K562 (cell line): ENCODE data around the gene NTPCR. TPM values are rescaled to one million over a fixed set of nuclear protein-coding genes. Genes with fewer than 3 reads are reported as not detected.

Experiments
- ATAC-seq: fragments of 200-7000 bp; cut with Tn5 transposase; 3 replicates; pipeline ENCODE4 v1.9.1; 2020; ENCODE audit warnings: moderate library complexity
- BruUV-seq: library from RNA; stranded (reverse); fragments of 400-500 nt; replicated peaks from 2 replicates; lab custom pipeline; 2021; lab: Mats Ljungman, UMichigan
- CTCF ChIA-PET: fragments of 300-600 bp; formaldehyde crosslinking; extraction: SDS; loops from one replicate; lab custom pipeline; 2021; ENCODE audit warnings: low intra/inter-chr PET ratio; lab: Yijun Ruan, JAX
- POLR2A ChIA-PET: fragments of 300-600, 350-650 bp; sonication (Branson Sonifier 250); formaldehyde crosslinking; extraction: SDS; loops from one replicate; lab custom pipeline; 2021; ENCODE audit warnings: antibody characterized with exemption, inconsistent platforms; lab: Yijun Ruan, JAX
- DNase-seq, 4 experiments: peaks; one replicate each; pipeline versions ENCODE4 v3.0.0 to v3.0.0-alpha.2; 2011 to 2018; ENCODE audit warnings: low spot score in 3 of 4, mixed read lengths in 3 of 4; ENCODE audit errors: extremely low read depth in 1 of 4
- FAIRE-seq: peaks from 2 replicates; lab custom pipeline; 2011; peaks lifted over from hg19 to GRCh38; lab: Jason Lieb, UNC
- H2AFZ ChIP-seq: 2 replicates; pipeline ENCODE4 v1.6.0; 2011; ENCODE audit warnings: low read depth, low read length, control low read depth, inconsistent platforms
- H3K27ac ChIP-seq: fragments of 200-600 bp; 3 replicates; pipeline ENCODE4 v1.8.0; 2011; ENCODE audit warnings: low read depth, mild to moderate bottlenecking, control low read depth, inconsistent platforms, low read length, moderate library complexity, mixed read lengths; ENCODE audit errors: extremely low read depth
- H3K27me3 ChIP-seq, 2 experiments: fragments of 300-600 bp in 1 of 2; 2 replicates in 1 of 2; 3 replicates in 1 of 2; pipeline versions ENCODE4 v1.6.0 to v1.8.0; 2011; ENCODE audit warnings: inconsistent platforms in 2 of 2, low read length in 2 of 2, mild to moderate bottlenecking in 1 of 2, mixed read lengths in 1 of 2, moderate library complexity in 1 of 2; ENCODE audit not compliant: control insufficient read depth in 2 of 2, insufficient read depth in 2 of 2
- H3K36me3 ChIP-seq: fragments of 300-600 bp; 3 replicates; pipeline ENCODE4 v1.8.0; 2011; ENCODE audit warnings: mild to moderate bottlenecking, low read length, inconsistent platforms; ENCODE audit not compliant: control insufficient read depth, insufficient read depth
- H3K4me1 ChIP-seq, 2 experiments: fragments of 200-600 bp in 1 of 2; replicated peaks in 1 of 2; 2 replicates in 1 of 2; 3 replicates in 1 of 2; pipeline versions ENCODE4 v1.5.1 to v1.8.0; 2011; ENCODE audit warnings: inconsistent platforms in 2 of 2, low read length in 2 of 2, mild to moderate bottlenecking in 1 of 2, mixed read lengths in 1 of 2, moderate library complexity in 1 of 2; ENCODE audit not compliant: control insufficient read depth in 2 of 2, insufficient read depth in 2 of 2
- H3K4me2 ChIP-seq: 2 replicates; pipeline ENCODE4 v1.6.1; 2011; ENCODE audit warnings: low read length, control low read depth, inconsistent platforms, mixed read lengths; ENCODE audit not compliant: insufficient read depth
- H3K4me3 ChIP-seq: fragments of 200-600 bp; sonication (generic), shearing (Covaris generic); 2 replicates; pipeline ENCODE4 v1.5.1; 2016; ENCODE audit warnings: control low read depth, inconsistent platforms
- H3K79me2 ChIP-seq: fragments of 200-600 bp; 3 replicates; pipeline ENCODE4 v1.8.0; 2011; ENCODE audit warnings: low read length, inconsistent platforms; ENCODE audit not compliant: control insufficient read depth, insufficient read depth
- H3K9ac ChIP-seq, 2 experiments: 2 replicates each; pipeline versions ENCODE4 v1.6.0 to v1.6.1; 2011; ENCODE audit warnings: low read depth in 2 of 2, low read length in 2 of 2, control low read depth in 1 of 2, inconsistent platforms in 1 of 2, mild to moderate bottlenecking in 1 of 2, mixed read lengths in 1 of 2; ENCODE audit not compliant: insufficient read depth in 1 of 2
- H3K9me1 ChIP-seq: one replicate; pipeline ENCODE4 v1.6.0; 2011; ENCODE audit warnings: inconsistent platforms, mild to moderate bottlenecking, low read length, moderate library complexity; ENCODE audit not compliant: control insufficient read depth, insufficient read depth
- H3K9me3 ChIP-seq: replicated peaks from 2 replicates; pipeline ENCODE4 v1.5.1; 2011; ENCODE audit warnings: low read depth, low read length, inconsistent platforms; ENCODE audit not compliant: control insufficient read depth, insufficient read depth
- H4K20me1 ChIP-seq: replicated peaks from 2 replicates; pipeline ENCODE4 v1.6.1; 2011; ENCODE audit warnings: low read length, inconsistent platforms, mixed read lengths; ENCODE audit not compliant: control insufficient read depth, insufficient read depth
- E2F4 ChIP-seq: sonication (generic); formaldehyde crosslinking; IDR thresholded peaks from 2 replicates; pipeline ENCODE4 v1.8.0; 2022; ENCODE audit warnings: mild to moderate bottlenecking, low read depth, missing genetic modification reagents
- GATAD2B ChIP-seq: fragments of 450-650 bp; IDR thresholded peaks from 2 replicates; pipeline ENCODE4 v1.6.1; 2017; ENCODE audit warnings: mild to moderate bottlenecking, borderline replicate concordance
- HMGN3 ChIP-seq: IDR thresholded peaks from 2 replicates; pipeline ENCODE4 v1.6.1; 2011; ENCODE audit warnings: borderline replicate concordance, low read depth, mild to moderate bottlenecking, mixed read lengths, low read length; ENCODE audit not compliant: insufficient read length; ENCODE audit errors: extremely low read depth
- ILK ChIP-seq: fragments of 450-650 bp; IDR thresholded peaks from 2 replicates; pipeline ENCODE4 v1.6.1; 2016; ENCODE audit warnings: missing genetic modification characterization, low read depth, mild to moderate bottlenecking, missing compliant biosample characterization, moderate library complexity, borderline replicate concordance
- IRF9 ChIP-seq: fragments of 450-650 bp; IDR thresholded peaks from 2 replicates; pipeline ENCODE4 v1.6.1; 2016; ENCODE audit warnings: missing biosample characterization, missing genetic modification characterization
- NFIC ChIP-seq: fragments of 450-650 bp; IDR thresholded peaks from 2 replicates; pipeline ENCODE4 v1.6.1; 2017; ENCODE audit warnings: mild to moderate bottlenecking, inconsistent platforms
- PYGO2 ChIP-seq: fragments of 450-650 bp; IDR thresholded peaks from 2 replicates; pipeline ENCODE4 v1.6.1; 2016; ENCODE audit warnings: mild to moderate bottlenecking, missing genetic modification characterization, moderate library complexity, missing compliant biosample characterization
- SIN3A ChIP-seq, 2 experiments: fragments of 150-350 bp in 1 of 2; IDR thresholded peaks; 2 replicates each; pipeline ENCODE4 v1.6.1; 2011 to 2016; ENCODE audit warnings: borderline replicate concordance in 2 of 2, low read depth in 2 of 2, low read length in 2 of 2, mild to moderate bottlenecking in 2 of 2, moderate library complexity in 2 of 2; ENCODE audit not compliant: control insufficient read depth in 1 of 2
- TARDBP ChIP-seq: fragments of 450-650 bp; IDR thresholded peaks from 2 replicates; pipeline ENCODE4 v1.6.1; 2016
- ZNF143 ChIP-seq: sonication (generic); formaldehyde crosslinking; IDR thresholded peaks from 2 replicates; pipeline ENCODE4 v1.9.0; 2022; ENCODE audit warnings: mild to moderate bottlenecking, missing genetic modification reagents
- ZNF445 ChIP-seq: fragments of 250-450 bp; sonication (Bioruptor Pico); IDR thresholded peaks from 2 replicates; pipeline ENCODE4 v1.4.0; 2020; ENCODE audit warnings: low read depth, mild to moderate bottlenecking, moderate library complexity
- ZNF764 ChIP-seq: fragments of 250-450 bp; sonication (Bioruptor Pico); IDR thresholded peaks from 2 replicates; pipeline ENCODE4 v1.4.0; 2020; ENCODE audit warnings: low read depth, mild to moderate bottlenecking, moderate library complexity
- ZSCAN32 ChIP-seq: fragments of 450-650 bp; formaldehyde crosslinking; IDR thresholded peaks from 2 replicates; pipeline ENCODE4 v1.4.0; 2020; ENCODE audit warnings: mild to moderate bottlenecking, moderate library complexity
- WGBS: fragments of 100-300 bp; shearing (Covaris generic); methylation state at CpG from one replicate; pipeline ENCODE4 v1.1.6; 2016; ENCODE audit warnings: low coverage, mixed read lengths; ENCODE audit not compliant: insufficient coverage; ENCODE audit errors: missing lambda C conversion rate; 5-methylcytosine and 5-hydroxymethylcytosine counted together
- in situ Hi-C: fragments of 300-500 bp; cut with MboI; formaldehyde crosslinking; loops from 4 replicates; pipeline ENCODE4 v1.15.0; 2018; ENCODE audit warnings: inconsistent platforms, mixed read lengths
- intact Hi-C: fragments of 100-400 bp; cut with micrococcal nuclease; formaldehyde crosslinking; loops from 2 replicates; pipeline ENCODE4 v1.14.2; 2022
- polyA plus RNA-seq, 8 experiments: library from polyadenylated mRNA; depleted of rRNA in 4 of 8; stranded (reverse) in 5 of 8; unstranded in 3 of 8; fragments of >200 nt; fragmentation: Nextera tagmentation in 2 of 8; fragmentation: Illumina TruSeq in 1 of 8; extraction: Ambion mirVana in 2 of 8; extraction: Trizol in 1 of 8; gene quantifications; 2 replicates each; pipeline versions ENCODE4 v1.2.1 to v1.2.3, GENCODE V29; 2011 to 2014; ENCODE audit warnings: inconsistent platforms in 1 of 8, missing spikeins in 1 of 8
- total RNA-seq, 7 experiments: library from RNA; depleted of rRNA in 6 of 7; stranded (reverse); fragments of >200 nt in 6 of 7; fragmentation: Illumina TruSeq in 2 of 7; extraction: Trizol in 2 of 7; gene quantifications; 2 replicates each; pipeline versions ENCODE4 v1.2.1 to v1.2.3, GENCODE V29; 2011 to 2021; ENCODE audit warnings: low replicate concordance in 1 of 7

NTPCR gene
- total and polyA plus RNA-seq, 9 of the 15 experiments (the other 6 are each of a cell fraction or from before 2014, with no cell fraction given), result 19.3 to 105 (median 48.8) TPM

GRCh38 chr1:232915212-232915611, 35.2 kb upstream of the NTPCR start:
- ATAC-seq, result no peak
- in situ Hi-C loops, result no loop called here
- no peak overlapping the region for H3K4me3 ChIP-seq
- CTCF ChIA-PET, result no interaction called here
- DNase-seq, result no peak
- no peaks in the 10 kb centered on the region for H3K4me1 ChIP-seq
- no peak overlapping the region for H3K4me2 ChIP-seq
- no peaks in the 10 kb centered on the region for H3K9me3 ChIP-seq
- TF ChIP-seq TARDBP, result no peak
- TF ChIP-seq ILK (tag), result no peak
- TF ChIP-seq HMGN3, result no peak
- TF ChIP-seq, all 486 proteins: peak for 0
- no peak for FAIRE-seq
- H3K36me3 ChIP-seq, result no peaks in the 10 kb centered on the region
- H2AFZ ChIP-seq, result no peak overlapping the region
- H3K9me1 ChIP-seq, result no peaks in the 10 kb centered on the region
- intact Hi-C loops, result no loop called here
- no peaks in the 10 kb centered on the region for H3K79me2 ChIP-seq
- no peak overlapping the region for H3K27ac ChIP-seq
- 1% methylated on average over 4 of the region's 4 CpGs for WGBS
- no TSS peak for BruUV-seq
- H3K27me3 ChIP-seq, result peaks cover 2 to 3% of the 10 kb centered on the region in 2 experiments; a peak in 3 of 5 replicates
- POLR2A ChIA-PET, result interaction anchor here (0.7 kb wide), 1 partner anchor 10 kb away, joined by 3 read pairs; no protein-coding TSS in a partner anchor
- H4K20me1 ChIP-seq, result no peaks in the 10 kb centered on the region
- no peak overlapping the region for H3K9ac ChIP-seq

- Histone ChIP-seq H3K79me2 (no peaks in the 10 kb centered on the region), H2AFZ (no peak overlapping the region), H3K27me3 (peaks cover 0 to 2% of the 10 kb centered on the region in 2 experiments; a peak in 1 of 5 replicates), H3K9ac (no peak overlapping the region), H4K20me1 (no peaks in the 10 kb centered on the region), H3K4me1 (no peaks in the 10 kb centered on the region), H3K4me3 (no peak overlapping the region), H3K9me3 (no peaks in the 10 kb centered on the region), H3K4me2 (no peak overlapping the region), H3K9me1 (no peaks in the 10 kb centered on the region), H3K27ac (no peak overlapping the region), H3K36me3 (no peaks in the 10 kb centered on the region)
- intact Hi-C loops (no loop called here), in situ Hi-C loops (no loop called here)
- ChIA-PET POLR2A (no interaction called here), CTCF (no interaction called here)
- BruUV-seq, result no TSS peak
- FAIRE-seq (no peak), ATAC-seq (no peak), DNase-seq (no peak)
- 0% methylated on average over 2 of the region's 3 CpGs for WGBS
- TF ChIP-seq ZNF143, result no peak
- no peak for TF ChIP-seq ZNF764 (CRISPR knock-in tag)
- no peak for TF ChIP-seq PYGO2 (tag)
- no peak for TF ChIP-seq E2F4 (CRISPR knock-in tag)
- no peak for TF ChIP-seq GATAD2B
- TF ChIP-seq SIN3A (IDR thresholded peaks at IDR 0.05; ENCODE audit: borderline replicate concordance in 2 of 2, control insufficient read depth in 1 of 2, low read depth in 2 of 2, low read length in 2 of 2), result no peak
- TF ChIP-seq IRF9 (tag), result no peak
- TF ChIP-seq NFIC, result no peak
- TF ChIP-seq ZNF445, result no peak
- no peak for TF ChIP-seq ZSCAN32 (CRISPR knock-in tag)
These were observed 33.4 kb upstream of the NTPCR start for GRCh38 chr1:232917053-232917452.
